HL-60 (cell line): ENCODE data around the gene BICRAL.

Experiments
- DNase-seq, 2 experiments: peaks; one replicate each; pipeline ENCODE4 v3.0.0-alpha.2; 2010 to 2020; ENCODE audit warnings: low read depth in 1 of 2, low spot score in 1 of 2
- H3K27ac ChIP-seq: fragments of 250-450 bp; sonication (Bioruptor Pico); replicated peaks from 2 replicates; pipeline ENCODE4 v1.5.1; 2020; ENCODE audit warnings: mild to moderate bottlenecking, moderate library complexity
- H3K27me3 ChIP-seq: fragments of 250-450 bp; sonication (Bioruptor Pico); 2 replicates; pipeline ENCODE4 v1.5.1; 2021; ENCODE audit warnings: mild to moderate bottlenecking, moderate library complexity; ENCODE audit not compliant: insufficient read depth, poor library complexity, severe bottlenecking
- H3K4me3 ChIP-seq: replicated peaks from 2 replicates; pipeline ENCODE4 v1.5.1; 2011; ENCODE audit warnings: mild to moderate bottlenecking, control low read depth, low read length; ENCODE audit not compliant: insufficient read depth
- CTCF ChIP-seq: IDR thresholded peaks from one replicate; pipeline ENCODE4 v1.5.1; 2011; ENCODE audit warnings: low read length, control low read depth, inconsistent platforms; ENCODE audit not compliant: insufficient read depth
- GABPA ChIP-seq: IDR thresholded peaks from 2 replicates; pipeline ENCODE4 v1.6.1; 2012; ENCODE audit warnings: low read depth
- POLR2AphosphoS5 ChIP-seq: IDR thresholded peaks from 2 replicates; pipeline ENCODE4 v1.6.1; 2012; ENCODE audit warnings: low read depth
- REST ChIP-seq: IDR thresholded peaks from 2 replicates; pipeline ENCODE4 v1.6.1; 2012; ENCODE audit warnings: low read depth; ENCODE audit not compliant: insufficient replicate concordance
- SPI1 ChIP-seq: IDR thresholded peaks from 2 replicates; pipeline ENCODE4 v1.6.1; 2012; ENCODE audit warnings: low read depth, mild to moderate bottlenecking, borderline replicate concordance

Gene BICRAL

DNA sequence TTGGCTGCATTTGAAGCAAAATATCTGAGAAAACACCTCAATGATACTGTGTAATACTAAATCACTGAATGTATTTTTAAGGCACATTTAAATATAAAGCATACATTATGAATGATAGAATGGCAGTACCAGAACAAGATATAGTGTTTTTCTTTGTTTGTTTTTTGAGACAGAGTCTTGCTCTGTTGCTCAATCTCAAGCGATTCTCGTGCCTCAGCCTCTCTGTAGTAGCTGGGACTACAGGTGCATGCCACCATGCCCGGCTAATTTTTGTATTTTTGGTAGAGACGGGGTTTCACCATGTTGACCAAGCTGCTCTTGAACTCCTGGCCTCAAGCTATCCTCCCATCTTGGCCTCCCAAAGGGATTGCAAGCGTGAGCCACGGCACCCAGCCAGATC is 2.3 kb upstream of the BICRAL start:
- Histone ChIP-seq H3K27ac (no peak overlapping the region), H3K4me3 (no peak overlapping the region), H3K27me3 (no peaks in the 10 kb centered on the region)
- no peak for TF ChIP-seq GABPA
- TF ChIP-seq CTCF, result no peak
- TF ChIP-seq POLR2AphosphoS5, result no peak
- no peak for TF ChIP-seq REST
- TF ChIP-seq SPI1, result no peak
- no peak for DNase-seq

GRCh38 chr6:42781546-42781795 is 381 bp upstream of the BICRAL start:
- Histone ChIP-seq H3K27ac (peak overlapping the region; percentile 99), H3K4me3 (peak overlapping the region; percentile 25), H3K27me3 (no peaks in the 10 kb centered on the region)
- DNase-seq, result no peak
- TF ChIP-seq SPI1, result no peak
- no peak for TF ChIP-seq CTCF
- TF ChIP-seq POLR2AphosphoS5, result no peak
- TF ChIP-seq GABPA, result no peak
- TF ChIP-seq REST, result no peak

GRCh38 chr6:42782689-42783176 is 881 bp downstream of the BICRAL start:
- H3K27ac ChIP-seq, result peak overlapping the region; percentile 99

More at GRCh38 chr6:42782689-42783176, 881 bp downstream of the BICRAL start:
- Histone ChIP-seq H3K4me3 (peak overlapping the region; percentile 50), H3K27me3 (no peaks in the 10 kb centered on the region)
- peak; percentile 11 for TF ChIP-seq REST
- peak; percentile 34; the same call in 1 of the 2 replicates for TF ChIP-seq SPI1
- TF ChIP-seq GABPA, result no peak
- peak; percentile 80 for TF ChIP-seq POLR2AphosphoS5
- peak; percentile 75 to 80 for DNase-seq
